NCI-H2171 treated with DMSO at 0.1 percent for 48 hours (cell line): ENCODE data around the gene ZGPAT.

Experiments
- DNase-seq: peaks from one replicate; lab custom pipeline; 2025; lab: John Stamatoyannopoulos, UW

ZGPAT gene

DNA sequence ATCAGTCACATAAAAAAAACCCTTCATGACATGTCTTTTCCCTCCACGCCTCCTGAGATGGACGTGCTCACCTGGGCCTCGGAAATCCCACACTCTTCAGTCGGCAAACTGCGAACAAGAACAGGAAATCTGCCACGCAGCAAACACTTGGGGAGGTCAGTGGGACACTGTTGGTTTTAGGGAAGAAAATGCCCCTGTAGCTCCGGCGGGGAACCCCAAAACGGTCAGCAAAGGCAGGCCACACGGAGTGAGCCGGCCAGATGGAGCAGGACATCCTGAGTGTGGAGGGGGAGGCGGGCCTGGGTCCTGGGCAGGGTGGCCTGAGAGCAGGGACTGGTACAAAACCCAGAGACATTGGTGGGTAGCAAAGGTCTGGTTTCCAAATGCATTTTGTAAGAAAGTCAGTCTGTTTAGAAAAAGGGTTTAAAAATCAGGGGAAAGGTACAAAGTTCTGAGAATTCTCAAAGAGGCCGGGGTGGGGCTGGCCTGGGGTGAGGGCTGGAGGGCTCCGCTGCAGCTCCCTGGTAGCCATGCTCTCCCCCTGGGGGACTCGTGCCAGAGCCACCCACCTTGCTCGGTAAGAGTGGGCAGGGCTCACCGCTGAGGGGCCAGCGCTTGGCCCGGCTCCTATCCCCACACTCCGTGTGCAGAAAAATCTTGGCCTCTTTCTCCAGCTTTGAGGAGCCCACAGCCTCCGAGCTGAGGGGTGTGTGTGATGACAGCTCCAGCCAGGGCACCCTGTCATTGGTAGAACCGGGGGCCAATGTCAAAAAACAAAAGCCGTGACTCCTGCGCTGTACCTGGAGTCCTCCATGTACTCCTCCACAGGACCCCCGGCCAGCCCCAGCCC lies 37.0 kb downstream of the ZGPAT start:
- no peak for DNase-seq

DNA sequence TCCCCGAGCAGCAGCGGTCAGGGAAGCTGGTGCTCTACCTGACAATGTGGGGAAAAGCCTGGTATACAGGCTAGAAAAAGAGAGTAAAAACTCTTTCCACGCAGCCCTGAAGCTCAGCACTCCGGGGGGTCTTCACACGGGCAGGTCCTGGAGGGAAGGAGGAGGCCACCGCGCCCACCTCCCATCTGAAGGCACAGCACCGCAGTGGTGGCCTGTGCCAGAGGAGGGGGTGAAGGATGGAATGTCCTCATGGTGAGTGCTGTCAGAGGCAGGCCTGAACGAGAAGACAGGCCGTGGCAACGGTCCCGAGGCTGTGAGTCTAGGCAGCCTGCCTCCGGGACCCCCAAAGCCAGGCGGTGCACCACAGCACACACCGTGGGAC lies 37.6 kb downstream of the ZGPAT start:
- DNase-seq = no peak

DNA sequence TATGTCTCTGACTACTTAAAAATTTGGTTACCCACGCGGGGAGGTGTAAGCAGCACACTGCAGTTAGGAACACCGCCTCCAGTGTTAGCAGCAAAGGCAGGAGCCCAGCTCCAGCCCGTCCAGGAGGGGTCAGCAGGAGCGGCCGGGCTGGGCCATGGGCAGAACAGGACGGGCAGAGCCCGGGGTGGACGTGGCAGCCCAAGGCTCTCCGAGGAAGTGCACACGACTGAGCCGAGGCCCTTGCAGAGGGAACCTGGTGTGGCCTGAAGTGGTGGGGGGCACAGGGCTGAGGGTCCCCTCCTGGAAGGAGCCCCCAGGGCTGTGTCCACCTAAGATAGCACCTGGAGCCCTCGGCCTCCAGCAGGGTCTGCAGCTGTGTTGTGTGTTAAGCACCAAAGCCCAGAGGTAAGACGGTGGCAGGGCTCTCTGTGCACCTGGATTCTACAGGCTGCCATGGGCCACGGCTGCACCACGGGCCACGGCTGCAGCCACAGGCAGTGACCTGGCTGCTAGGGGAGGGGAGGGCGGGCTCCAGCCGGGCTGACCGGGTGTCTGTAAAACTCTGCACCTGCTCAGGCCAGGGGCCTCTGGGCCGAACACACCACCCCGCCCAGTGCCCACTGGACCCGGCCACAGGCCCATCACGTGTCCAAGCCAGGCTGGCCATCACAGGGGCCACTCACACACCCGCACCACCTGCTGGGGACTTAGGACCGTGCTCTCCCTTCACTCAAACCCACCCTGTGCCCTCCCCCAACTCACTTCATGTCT lies 38.3 kb downstream of the ZGPAT start:
- no peak for DNase-seq

DNA sequence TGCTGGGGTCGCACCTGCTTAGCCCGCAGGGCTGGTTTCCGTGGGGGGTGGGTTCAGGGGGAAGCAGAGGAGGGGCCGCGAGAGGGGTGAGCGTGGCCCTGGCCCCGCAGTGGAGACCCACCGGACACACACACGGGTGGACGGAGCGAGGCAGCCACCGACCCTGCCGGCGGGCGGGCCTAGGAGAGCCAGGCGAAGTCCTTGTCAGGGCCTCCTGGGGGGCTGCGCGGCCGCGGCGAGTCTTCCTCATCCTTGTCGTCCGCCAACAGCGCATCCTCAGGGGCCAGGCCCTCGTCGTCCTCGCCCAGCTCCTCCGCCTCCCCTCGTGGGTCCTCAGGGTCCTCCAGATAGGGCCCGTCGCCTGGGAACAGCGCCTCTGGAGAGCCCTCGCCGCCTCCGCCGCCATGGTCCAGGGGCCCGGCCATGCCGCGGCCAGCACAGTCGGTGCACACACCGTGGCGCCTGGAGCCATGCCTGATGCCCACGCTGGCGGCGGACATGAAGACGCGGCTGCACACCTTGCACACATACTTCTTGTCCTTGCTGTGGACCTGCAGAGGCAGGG lies 39.0 kb downstream of the ZGPAT start:
- DNase-seq = no peak

DNA sequence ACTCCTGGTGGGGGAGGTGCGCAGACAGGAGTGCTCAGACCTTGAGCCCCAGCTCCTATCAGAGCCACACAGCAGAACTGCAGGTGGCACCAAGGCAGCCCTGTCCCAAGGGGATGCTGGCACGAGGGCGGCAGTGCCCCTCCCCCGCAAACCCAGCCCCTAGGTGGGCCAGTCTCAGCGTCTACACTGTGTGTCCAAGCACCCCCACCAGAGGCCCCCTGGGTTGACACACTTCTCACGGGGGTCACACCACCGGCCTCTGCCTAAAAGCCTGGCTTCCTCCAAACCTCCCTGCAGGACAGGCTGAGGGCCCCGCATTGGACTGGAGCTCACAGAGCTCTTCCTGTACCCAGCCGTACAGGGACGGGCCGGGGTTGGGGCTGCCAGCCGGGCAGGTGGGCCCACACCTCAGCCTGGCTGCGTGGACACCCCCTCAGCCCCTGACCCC lies 39.8 kb downstream of the ZGPAT start:
- peak; percentile 17 for DNase-seq

DNA sequence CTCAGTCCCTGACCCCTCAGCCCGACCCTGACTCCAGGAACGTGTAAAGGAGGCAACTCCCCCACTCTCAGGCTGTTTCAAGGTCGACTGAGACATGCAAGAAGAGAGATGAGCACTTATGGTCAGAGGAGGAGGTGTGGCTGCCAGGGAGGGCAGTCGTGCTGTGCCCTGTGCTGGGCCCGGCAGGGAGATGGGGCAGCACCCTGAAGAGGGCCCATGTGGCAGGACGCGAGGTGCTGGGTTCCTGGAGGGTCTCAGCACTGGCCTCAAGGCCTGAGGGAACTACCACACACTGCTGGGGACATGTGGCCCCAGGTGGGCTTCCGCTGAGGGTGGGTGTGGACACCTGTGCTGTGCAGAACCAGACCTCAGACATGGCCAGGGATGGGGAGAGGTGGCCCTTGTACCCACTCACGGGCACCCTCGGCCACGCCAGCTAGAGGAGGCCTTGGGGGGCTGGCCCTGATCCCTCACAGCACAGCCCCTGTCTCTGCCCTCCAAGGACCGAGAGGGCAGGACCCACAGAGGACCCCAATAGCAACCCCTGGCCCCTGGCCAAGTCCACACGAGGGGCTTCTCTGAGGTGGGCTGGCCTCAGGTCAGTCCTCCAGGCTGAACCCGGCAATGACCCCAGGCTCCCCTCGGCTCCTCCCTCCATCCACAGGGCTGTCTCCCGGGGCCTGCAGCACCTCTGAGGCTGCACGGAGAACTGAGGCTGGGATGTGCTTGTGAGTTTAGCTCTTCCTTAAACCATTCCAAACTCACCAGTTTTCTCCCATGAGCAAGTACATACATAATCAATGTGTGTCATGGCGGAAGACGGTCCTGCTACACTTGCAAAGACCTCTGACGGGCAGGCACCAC lies 40.5 kb downstream of the ZGPAT start:
- DNase-seq = no peak

DNA sequence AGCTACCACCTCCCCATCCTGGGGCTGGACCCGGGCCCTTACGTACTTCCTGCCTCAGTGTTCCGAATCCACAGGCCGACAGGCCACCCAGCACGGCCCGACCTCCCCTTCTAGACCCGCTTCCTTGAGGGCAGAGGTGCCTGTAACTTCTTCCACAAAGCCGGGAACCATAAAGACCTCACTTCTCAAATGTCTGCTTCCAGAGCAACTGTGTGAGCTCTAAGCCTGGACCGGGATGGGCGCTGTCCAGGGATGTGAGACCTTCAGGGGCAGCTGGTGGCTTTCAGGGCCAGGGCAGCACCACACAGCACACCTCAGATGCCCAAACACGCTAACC lies 41.1 kb downstream of the ZGPAT start:
- no peak for DNase-seq

DNA sequence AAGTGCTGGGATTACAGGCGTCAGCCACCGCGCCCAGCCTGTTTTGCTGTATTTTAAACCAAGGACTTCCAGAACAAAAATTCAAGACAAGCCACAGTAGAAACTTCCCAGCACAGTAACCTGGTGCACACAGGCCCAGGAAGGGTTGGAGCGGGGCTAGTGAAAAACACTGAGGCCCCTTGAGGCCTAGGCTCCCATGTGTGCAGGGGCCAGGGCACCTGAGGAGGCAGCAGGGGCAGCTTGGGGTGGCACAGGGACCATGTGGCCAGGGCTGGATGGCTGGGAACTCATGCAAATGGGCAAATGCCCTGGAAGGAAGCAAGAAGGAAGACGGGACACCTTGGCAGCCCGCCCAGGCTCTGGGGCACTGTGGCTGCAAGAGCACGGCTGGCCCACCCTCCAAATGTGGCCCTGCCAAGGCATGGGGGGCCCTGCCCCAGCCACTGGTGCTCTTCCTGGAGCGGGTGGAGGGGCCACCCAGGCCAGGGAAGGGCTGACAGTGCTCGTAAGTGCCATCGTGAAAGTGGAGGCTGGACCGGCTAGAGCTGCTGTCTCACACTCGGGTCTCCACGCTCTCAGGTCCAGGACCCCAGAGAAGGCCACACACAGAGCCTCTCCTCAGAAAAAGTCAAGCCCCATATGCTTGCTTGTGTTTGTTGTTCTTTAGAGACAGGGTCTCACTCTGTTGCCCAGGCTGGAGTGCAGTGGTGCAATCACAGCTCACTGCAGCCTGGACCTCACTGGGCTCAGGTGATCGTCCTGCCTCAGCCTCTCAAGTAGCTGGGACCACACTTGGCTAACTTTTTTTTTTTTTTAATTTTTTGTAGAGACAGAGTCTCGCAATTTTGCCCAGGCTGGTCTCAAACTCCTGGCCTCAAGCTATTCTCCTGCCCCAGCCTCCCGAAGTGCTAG lies 42.0 kb downstream of the ZGPAT start:
- DNase-seq = no peak

DNA sequence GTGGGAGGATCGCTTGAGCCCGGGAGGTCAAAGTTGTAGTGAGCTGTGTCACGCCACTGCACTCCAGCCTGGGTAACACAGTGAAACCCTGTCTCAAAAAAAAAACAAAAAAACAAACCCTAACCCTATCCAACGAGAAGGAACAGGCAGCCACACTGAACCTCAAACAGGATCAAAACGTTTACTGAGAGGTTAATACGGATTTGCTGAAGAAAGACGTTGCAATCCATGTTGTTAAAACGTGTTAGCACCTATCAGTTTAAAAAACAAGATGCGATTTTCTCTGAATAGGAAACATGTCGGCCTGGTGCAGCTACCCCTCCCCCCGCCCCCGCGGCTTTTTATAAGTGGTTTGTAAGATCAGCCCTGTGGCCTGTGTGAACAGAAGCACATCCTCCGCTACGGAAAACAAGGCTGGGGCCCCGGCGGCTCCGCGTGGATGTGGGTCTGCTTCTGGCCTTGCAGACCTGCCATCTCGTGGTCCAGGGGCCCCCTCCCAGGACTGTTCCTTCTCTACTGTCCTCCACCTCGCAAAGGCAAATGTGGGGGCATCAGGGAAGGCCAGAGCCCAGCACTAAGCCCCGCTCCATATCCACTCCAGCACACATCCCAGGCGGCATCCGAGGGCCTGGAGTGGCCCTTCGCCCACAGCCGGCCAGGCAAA lies 43.1 kb downstream of the ZGPAT start:
- no peak for DNase-seq

DNA sequence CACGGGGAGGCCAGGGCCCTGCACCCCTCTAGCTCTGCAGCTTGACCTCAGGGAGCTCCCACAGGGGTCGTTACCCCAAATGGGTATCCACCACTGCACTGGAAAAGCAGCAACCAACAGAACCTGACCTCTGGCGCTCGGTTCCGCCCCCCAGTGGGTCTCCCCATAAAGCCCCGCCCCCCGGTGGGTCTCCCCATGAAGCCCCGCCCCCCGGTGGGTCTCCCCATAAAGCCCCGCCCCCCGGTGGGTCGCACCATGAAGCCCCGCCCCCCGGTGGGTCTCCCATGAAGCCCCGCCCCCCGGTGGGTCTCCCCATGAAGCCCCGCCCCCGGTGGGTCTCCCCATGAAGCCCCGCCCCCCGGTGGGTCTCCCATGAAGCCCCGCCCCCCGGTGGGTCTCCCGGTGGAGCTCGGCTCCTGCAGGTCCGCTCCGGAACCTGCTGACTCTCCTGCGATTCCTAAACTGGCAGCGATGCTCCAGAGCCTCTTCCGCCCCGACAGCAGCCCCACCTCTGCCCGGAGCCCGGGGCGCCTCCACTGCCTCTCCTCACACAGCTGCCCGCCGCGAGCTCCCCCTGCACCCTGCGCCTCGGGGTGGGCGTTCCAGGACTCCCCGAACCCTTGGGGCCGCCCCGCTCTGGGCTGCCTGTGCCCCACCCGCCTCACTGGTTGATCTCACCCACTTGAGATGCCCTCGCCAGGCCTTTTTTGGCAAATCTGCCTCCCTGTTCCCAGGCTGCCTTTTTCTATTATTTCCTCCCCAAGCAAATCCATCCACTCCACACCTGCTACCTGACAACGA lies 43.8 kb downstream of the ZGPAT start:
- peak; percentile 36 for DNase-seq

DNA sequence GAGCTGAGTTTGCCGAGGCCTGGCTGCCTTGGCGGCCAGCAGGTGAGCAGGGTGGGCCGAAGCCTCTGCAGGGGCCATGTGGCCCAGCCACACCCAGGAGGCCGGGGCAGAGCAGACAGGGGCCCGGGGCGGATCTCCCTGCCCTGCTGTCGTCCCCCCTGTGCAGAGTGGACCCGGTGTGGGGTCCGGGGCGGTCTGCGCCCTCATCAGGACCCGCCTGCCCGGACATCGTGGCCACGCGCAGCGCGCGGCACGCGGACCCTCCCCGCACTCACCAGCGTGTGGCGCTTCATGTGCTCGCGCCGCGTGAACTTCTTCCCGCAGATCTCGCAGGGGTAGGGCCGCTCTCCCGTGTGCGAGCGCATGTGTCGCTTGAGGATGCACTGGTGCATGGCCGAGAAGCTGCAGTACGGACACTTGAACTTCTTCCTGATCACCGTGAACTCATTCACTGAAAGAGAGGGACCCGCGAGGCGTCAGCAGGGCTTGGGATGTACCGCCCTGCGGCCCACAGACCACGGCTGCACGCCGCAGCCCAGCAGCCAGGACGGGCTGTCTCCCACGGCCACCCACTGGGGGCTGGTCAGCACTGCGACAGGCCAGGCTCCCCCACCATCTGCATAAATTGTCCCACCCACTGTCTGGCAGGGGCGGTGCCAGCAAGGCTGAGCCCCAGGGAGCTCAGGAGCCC lies 44.7 kb downstream of the ZGPAT start:
- DNase-seq = no peak

DNA sequence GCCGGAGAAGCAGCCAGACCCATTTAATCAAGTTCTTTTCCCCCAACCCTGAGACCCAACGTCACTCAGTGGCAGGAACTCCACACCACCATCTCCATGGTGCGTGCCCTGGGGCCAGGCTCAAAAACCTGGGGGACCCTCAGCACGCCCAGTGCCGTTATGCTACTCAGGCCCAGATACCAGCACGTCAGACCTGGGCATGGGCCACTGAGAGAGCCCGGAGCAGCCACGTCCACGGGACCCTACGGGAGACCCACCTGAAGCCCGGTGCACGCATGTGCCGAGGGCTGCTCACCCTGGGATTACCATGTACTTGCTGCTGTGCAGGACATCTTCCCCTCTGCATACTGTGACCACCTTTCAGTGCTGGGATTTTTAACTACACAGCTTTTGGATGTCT lies 45.5 kb downstream of the ZGPAT start:
- no peak for DNase-seq

DNA sequence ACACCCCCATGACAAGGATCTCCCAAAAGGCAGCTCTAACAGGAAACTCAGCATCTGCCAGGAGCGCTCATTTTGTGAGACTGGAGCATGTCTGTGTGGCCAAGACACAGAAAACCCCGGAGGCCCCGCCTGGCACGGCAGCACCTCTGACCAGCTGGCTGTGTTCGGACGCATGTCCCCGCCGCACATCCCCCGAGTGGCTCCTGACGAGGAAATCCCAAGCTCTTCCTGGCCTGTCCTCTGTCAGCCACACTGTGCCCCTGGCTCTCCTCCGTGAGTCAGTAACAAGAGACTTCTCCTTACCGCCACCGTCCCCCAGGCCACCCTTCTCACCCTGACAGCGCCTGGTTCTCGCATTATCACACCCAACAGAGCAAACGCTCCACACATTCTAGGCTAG lies 46.2 kb downstream of the ZGPAT start:
- no peak for DNase-seq

DNA sequence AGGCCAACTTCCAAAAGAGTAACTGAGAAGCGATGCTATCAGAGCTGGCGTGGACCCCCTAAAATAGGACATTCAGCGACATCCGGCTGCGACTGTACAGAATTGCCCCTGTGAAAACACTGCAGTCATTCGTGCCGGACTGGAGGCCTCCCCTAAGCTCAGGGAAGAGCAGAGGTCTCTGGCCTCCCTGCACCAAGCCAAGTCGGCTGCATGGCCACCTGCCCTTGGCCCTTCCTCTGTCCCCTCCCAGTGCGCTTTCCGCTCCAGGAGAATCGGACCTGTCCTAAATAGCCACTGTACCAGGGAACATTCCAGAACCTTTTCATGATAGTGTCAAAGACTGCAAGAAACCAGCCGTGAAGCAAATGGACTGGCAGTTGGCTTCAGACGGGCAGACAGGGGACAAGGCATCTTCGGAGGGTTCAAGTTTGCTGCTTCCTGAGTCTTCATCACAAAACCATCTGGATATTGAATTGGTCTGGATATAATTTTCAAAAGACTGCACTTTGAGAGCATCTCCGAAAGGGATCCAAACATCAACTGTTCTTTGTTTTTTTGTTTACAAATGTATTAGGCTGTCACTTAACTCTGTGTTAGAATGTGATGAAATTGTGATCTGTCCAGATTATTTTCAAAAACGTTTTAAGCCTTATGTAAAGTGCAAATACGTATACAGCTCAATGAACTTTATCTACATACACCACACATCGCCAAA lies 48.3 kb downstream of the ZGPAT start:
- no peak for DNase-seq

DNA sequence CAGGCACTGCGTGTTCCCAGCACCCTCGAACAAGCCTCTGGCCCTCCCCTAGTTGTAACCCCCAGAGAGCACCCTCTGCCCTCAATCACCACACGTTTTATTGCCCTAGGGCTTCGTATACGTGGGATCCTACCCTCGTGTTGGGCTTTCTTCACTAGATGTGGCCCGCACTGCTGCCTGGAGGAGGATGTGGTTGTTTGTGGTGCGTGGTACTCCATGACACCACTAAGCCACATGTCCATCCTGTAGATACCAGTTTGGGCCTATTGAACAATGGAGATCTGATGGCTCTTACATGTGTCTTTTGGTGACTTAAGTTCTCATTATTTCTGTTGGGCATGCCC lies 48.8 kb downstream of the ZGPAT start:
- no peak for DNase-seq

DNA sequence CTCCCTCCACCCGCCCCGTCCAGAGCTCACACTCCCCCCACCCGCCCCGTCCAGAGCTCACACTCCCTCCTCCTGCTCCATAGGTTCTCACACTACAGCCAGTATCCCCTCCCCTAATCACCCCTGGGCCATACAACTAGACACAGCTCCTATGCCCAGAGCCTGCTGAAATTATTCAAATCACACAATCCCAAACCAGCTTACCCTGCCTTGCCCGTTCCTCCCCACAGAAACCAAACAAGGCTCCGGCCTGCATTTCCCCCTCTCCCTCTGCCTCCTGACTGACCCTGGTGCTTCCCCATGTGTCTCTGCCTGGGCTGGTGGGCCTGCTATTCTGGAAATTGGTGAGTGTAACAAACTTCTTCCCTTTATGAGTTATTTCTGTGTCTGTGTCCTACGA lies 50.3 kb downstream of the ZGPAT start:
- DNase-seq = no peak

DNA sequence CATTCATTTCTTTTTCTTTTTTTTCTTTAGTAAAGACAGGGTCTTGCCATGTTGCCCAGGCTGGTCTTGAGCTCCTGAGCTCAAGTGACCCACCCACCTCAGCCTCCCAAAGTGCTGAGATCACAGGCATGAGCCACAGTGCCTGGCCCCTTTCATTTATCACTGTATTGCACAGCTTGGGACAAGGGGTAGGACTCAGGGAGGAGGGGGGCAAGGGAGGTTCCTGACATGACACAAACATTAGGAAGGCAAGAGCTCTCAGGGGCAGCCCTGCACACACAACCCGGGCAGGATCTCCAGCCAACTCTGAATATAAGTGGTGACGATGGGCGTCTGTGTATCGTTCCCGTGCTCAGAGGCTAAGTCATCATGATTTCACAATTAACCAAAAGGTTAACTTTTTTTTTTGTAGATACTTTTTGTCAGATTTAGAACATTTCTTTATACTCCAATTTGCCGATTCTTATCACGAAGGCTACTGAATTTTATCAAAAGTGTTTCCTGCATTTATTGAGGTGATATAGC lies 51.6 kb downstream of the ZGPAT start:
- DNase-seq = no peak
